ENCODE measurements around the gene GAB2. TPM values are rescaled to one million over a fixed set of nuclear protein-coding genes. Genes with fewer than 3 reads are reported as not detected.

GAB2 gene
- total RNA-seq, 2 experiments from 2014 or later: 1.2 to 1.3 TPM

GRCh38 chr11:78250099-78250498, 167.5 kb downstream of the GAB2 start:
- DNase-seq (ENCODE audit: low spot score): no peak
- no TSS peak for BruUV-seq (replicated peaks)
- POLR2A ChIA-PET: interaction anchor here (1.2 kb wide), 1 partner anchor 18 kb away, joined by 3 read pairs; no protein-coding TSS in a partner anchor

GRCh38 chr11:78248903-78249302, 168.7 kb downstream of the GAB2 start:
- no peak for TF ChIP-seq CTCF (conservative IDR thresholded peaks at IDR 0.05; ENCODE audit: low read length)
- no peak for TF ChIP-seq EZH2phosphoT487 (IDR thresholded peaks at IDR 0.05; ENCODE audit: borderline replicate concordance, low read depth, low read length)
- Histone ChIP-seq H3K4me2 (ENCODE audit: low read length) (no peak overlapping the region), H3K27ac (ENCODE audit: low read depth, low read length, poor library complexity, severe bottlenecking) (no peak overlapping the region), H3K9me2 (ENCODE audit: insufficient read depth, low read length) (no peaks in the 10 kb centered on the region), H3K4me1 (ENCODE audit: insufficient read depth, low read length, poor library complexity, severe bottlenecking) (no peaks in the 10 kb centered on the region), H4K20me1 (ENCODE audit: insufficient read depth, low read length) (no peaks in the 10 kb centered on the region), H3K4me3 (ENCODE audit: low read depth, low read length, poor library complexity, severe bottlenecking) (no peak overlapping the region), H3K36me3 (ENCODE audit: insufficient read depth, low read length) (no peaks in the 10 kb centered on the region), H3K79me2 (ENCODE audit: insufficient read depth, low read depth, low read length) (no peaks in the 10 kb centered on the region), H3K9me3 (ENCODE audit: low read length) (no peaks in the 10 kb centered on the region), H2AFZ (ENCODE audit: low read length) (no peak overlapping the region)
- CTCF ChIA-PET (ENCODE audit: unreplicated experiment): no interaction called here
- POLR2A ChIA-PET: no interaction called here
- intact Hi-C loops (cut with micrococcal nuclease; ENCODE audit: unreplicated experiment): no loop called here
- no TSS peak for BruUV-seq (replicated peaks)
- DNase-seq (ENCODE audit: low spot score): no peak

More at GRCh38 chr11:78250099-78250498, 167.5 kb downstream of the GAB2 start:
- Histone ChIP-seq H3K36me3 (ENCODE audit: insufficient read depth, low read length) (no peaks in the 10 kb centered on the region), H3K4me2 (ENCODE audit: low read length) (no peak overlapping the region), H3K79me2 (ENCODE audit: insufficient read depth, low read depth, low read length) (no peaks in the 10 kb centered on the region), H3K9me2 (ENCODE audit: insufficient read depth, low read length) (no peaks in the 10 kb centered on the region), H3K4me3 (ENCODE audit: low read depth, low read length, poor library complexity, severe bottlenecking) (no peak overlapping the region), H3K4me1 (ENCODE audit: insufficient read depth, low read length, poor library complexity, severe bottlenecking) (no peaks in the 10 kb centered on the region), H4K20me1 (ENCODE audit: insufficient read depth, low read length) (no peaks in the 10 kb centered on the region), H3K9me3 (ENCODE audit: low read length) (no peaks in the 10 kb centered on the region), H2AFZ (ENCODE audit: low read length) (no peak overlapping the region), H3K27ac (ENCODE audit: low read depth, low read length, poor library complexity, severe bottlenecking) (no peak overlapping the region)
- intact Hi-C loops (cut with micrococcal nuclease; ENCODE audit: unreplicated experiment): no loop called here
- TF ChIP-seq EZH2phosphoT487 (IDR thresholded peaks at IDR 0.05; ENCODE audit: borderline replicate concordance, low read depth, low read length): no peak
- TF ChIP-seq CTCF (conservative IDR thresholded peaks at IDR 0.05; ENCODE audit: low read length): no peak
- CTCF ChIA-PET (ENCODE audit: unreplicated experiment): no interaction called here

GRCh38 chr11:78248191-78248590, 169.4 kb downstream of the GAB2 start:
- intact Hi-C loops (cut with micrococcal nuclease; ENCODE audit: unreplicated experiment): no loop called here
- POLR2A ChIA-PET: interaction anchor here (0.9 kb wide), 1 partner anchor 12 kb away, joined by 5 read pairs; no protein-coding TSS in a partner anchor
- DNase-seq (ENCODE audit: low spot score): no peak
- no peak overlapping the region for H2AFZ ChIP-seq (ENCODE audit: low read length)
- H3K4me1 ChIP-seq (ENCODE audit: insufficient read depth, low read length, poor library complexity, severe bottlenecking): no peaks in the 10 kb centered on the region
- no peaks in the 10 kb centered on the region for H4K20me1 ChIP-seq (ENCODE audit: insufficient read depth, low read length)
- BruUV-seq (replicated peaks): no TSS peak
- no peak overlapping the region for H3K27ac ChIP-seq (ENCODE audit: low read depth, low read length, poor library complexity, severe bottlenecking)
- CTCF ChIA-PET (ENCODE audit: unreplicated experiment): no interaction called here
- no peak for TF ChIP-seq CTCF (conservative IDR thresholded peaks at IDR 0.05; ENCODE audit: low read length)
- no peak overlapping the region for H3K4me3 ChIP-seq (ENCODE audit: low read depth, low read length, poor library complexity, severe bottlenecking)
- H3K79me2 ChIP-seq (ENCODE audit: insufficient read depth, low read depth, low read length): no peaks in the 10 kb centered on the region
- H3K4me2 ChIP-seq (ENCODE audit: low read length): no peak overlapping the region
- H3K36me3 ChIP-seq (ENCODE audit: insufficient read depth, low read length): no peaks in the 10 kb centered on the region
- H3K9me2 ChIP-seq (ENCODE audit: insufficient read depth, low read length): no peaks in the 10 kb centered on the region
- no peaks in the 10 kb centered on the region for H3K9me3 ChIP-seq (ENCODE audit: low read length)
